ENCODE data around the gene CSTPP1. TPM values are rescaled to one million over a fixed set of nuclear protein-coding genes. Genes with fewer than 3 reads are reported as not detected.

CSTPP1 gene
- total RNA-seq, 4 donors from 2014 or later = 4.3 to 8.1 (median 6.4) TPM

DNA sequence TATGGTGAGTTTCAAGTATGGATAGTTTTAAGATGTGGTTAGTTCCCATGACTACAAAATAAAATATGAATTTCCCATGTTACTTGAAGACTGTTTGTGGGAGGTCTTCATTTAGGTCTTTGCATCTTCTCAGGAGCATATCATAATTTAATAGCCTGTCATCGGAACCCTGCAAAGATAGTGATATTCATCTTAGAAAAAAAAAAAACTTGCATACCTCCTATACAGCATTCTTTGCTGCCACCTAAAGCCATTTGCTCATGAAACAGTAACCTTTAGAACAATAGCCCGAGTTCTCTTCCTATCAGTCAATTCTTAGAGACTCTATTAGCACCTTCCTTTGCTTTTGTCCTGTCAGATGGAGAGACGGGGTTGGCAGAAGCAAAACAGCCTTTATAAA, 164.8 kb downstream of the CSTPP1 start:
- in situ Hi-C loops (cut with MboI; ENCODE audit: low sequenced_read_pairs in 4 of 4) (no loop called here), intact Hi-C loops (cut with DNase I; ENCODE audit: low total_unique reads) (no loop called here)
- Histone ChIP-seq H3K4me3 (no peak overlapping the region), H3K36me3 (no peaks in the 10 kb centered on the region), H3K9me3 (no peaks in the 10 kb centered on the region), H3K4me1 (no peaks in the 10 kb centered on the region), H3K27ac (no peak overlapping the region), H3K27me3 (no peaks in the 10 kb centered on the region)
- DNase-seq = no peak
- TF ChIP-seq, protein P1, sequence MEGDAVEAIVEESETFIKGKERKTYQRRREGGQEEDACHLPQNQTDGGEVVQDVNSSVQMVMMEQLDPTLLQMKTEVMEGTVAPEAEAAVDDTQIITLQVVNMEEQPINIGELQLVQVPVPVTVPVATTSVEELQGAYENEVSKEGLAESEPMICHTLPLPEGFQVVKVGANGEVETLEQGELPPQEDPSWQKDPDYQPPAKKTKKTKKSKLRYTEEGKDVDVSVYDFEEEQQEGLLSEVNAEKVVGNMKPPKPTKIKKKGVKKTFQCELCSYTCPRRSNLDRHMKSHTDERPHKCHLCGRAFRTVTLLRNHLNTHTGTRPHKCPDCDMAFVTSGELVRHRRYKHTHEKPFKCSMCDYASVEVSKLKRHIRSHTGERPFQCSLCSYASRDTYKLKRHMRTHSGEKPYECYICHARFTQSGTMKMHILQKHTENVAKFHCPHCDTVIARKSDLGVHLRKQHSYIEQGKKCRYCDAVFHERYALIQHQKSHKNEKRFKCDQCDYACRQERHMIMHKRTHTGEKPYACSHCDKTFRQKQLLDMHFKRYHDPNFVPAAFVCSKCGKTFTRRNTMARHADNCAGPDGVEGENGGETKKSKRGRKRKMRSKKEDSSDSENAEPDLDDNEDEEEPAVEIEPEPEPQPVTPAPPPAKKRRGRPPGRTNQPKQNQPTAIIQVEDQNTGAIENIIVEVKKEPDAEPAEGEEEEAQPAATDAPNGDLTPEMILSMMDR (IDR thresholded peaks at IDR 0.05 in 4 of 5, conservative IDR thresholded peaks at IDR 0.05 in 1 of 5) = no peak
- no peak for TF ChIP-seq POLR2A (IDR thresholded peaks at IDR 0.05)
- no peak for ATAC-seq

DNA sequence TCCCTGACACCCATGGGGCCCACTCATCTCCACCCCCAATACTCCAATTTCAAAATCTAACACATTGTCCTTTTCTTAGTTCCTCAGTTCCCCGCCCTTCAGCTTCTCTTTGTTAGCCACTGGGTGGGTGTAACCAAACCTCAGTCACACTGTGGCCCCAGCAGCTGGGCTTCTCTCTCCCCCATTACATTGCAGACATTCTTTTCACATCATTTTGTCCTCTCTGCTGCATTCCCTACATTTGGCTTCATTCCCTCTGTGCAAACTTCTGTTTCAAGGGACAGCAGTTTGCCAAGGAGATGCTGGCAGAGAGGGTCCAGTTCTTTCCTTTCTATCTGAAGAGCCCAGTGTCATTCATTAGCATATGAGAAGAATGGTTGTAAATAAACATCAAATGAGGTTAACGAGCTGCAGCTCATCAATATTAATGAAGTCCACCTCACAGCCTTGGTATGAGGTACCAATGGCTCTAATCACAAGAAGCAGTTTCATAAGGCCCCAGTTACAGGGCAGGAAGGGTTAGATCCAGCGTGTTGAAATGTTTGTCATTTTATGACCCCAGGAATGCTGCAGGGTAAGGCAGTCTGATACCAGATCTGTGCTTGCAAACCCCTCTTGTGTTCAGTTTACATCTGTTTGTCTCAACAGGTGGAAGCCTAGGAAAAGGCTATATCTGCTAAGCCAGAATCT, 167.8 kb downstream of the CSTPP1 start:
- ATAC-seq (no peak), DNase-seq (no peak)
- Histone ChIP-seq H3K4me1 (no peaks in the 10 kb centered on the region), H3K27ac (no peak overlapping the region), H3K27me3 (no peaks in the 10 kb centered on the region), H3K36me3 (no peaks in the 10 kb centered on the region), H3K9me3 (no peaks in the 10 kb centered on the region), H3K4me3 (no peak overlapping the region)
- in situ Hi-C loops (cut with MboI; ENCODE audit: low sequenced_read_pairs in 4 of 4) (no loop called here), intact Hi-C loops (cut with DNase I; ENCODE audit: low total_unique reads) (no loop called here)
- TF ChIP-seq, protein P1 (IDR thresholded peaks at IDR 0.05 in 4 of 5, conservative IDR thresholded peaks at IDR 0.05 in 1 of 5) = no peak
- TF ChIP-seq POLR2A (IDR thresholded peaks at IDR 0.05) = no peak

DNA sequence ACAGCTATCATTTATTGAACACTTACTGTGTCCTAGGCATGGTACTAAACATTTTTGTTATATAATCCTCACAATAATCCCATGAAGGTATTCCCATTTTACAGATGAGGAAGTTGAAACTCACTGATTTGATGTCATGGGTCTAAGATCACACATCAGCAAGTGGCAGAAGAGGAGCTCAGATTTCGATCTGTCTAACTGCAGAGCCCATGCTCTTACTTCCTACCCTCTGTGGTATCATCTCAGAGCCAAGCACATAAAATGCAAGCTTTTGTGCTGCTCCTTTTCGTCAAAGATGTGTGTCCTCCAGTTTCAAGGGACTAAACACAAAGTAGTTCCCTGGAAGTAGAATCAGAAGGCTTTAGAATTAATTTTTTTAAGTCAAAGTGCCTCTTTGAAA, 169.0 kb downstream of the CSTPP1 start:
- in situ Hi-C loops (cut with MboI; ENCODE audit: low sequenced_read_pairs in 4 of 4) = no loop called here
- Histone ChIP-seq H3K27ac (no peak overlapping the region), H3K36me3 (no peaks in the 10 kb centered on the region), H3K4me1 (no peaks in the 10 kb centered on the region), H3K9me3 (no peaks in the 10 kb centered on the region), H3K27me3 (no peaks in the 10 kb centered on the region), H3K4me3 (no peak overlapping the region)
- no peak for ATAC-seq
- intact Hi-C loops (cut with DNase I; ENCODE audit: low total_unique reads) = no loop called here
- DNase-seq = no peak
- TF ChIP-seq, protein P1 (IDR thresholded peaks at IDR 0.05 in 4 of 5, conservative IDR thresholded peaks at IDR 0.05 in 1 of 5) = no peak
- no peak for TF ChIP-seq POLR2A (IDR thresholded peaks at IDR 0.05)

DNA sequence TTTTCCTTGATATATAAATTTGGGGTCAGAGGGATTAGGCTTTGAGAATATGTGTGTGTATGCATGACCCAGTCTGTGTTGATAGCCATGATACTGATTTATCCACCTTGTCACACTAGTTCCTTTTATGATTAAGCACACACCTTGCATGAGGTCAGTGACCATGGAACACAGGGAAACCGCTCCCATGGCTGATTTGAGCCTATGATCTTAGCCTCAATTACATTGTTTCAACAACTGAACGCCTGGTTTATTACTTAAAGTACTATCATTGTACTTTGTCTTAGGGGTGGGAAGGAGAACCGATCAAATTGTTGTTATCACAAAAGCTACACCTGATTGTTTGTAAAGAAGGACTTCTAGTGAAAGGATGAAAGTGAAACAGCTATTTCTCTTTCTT, 169.4 kb downstream of the CSTPP1 start:
- ATAC-seq (no peak), DNase-seq (no peak)
- in situ Hi-C loops (cut with MboI; ENCODE audit: low sequenced_read_pairs in 4 of 4) = no loop called here
- Histone ChIP-seq H3K9me3 (no peaks in the 10 kb centered on the region), H3K36me3 (no peaks in the 10 kb centered on the region), H3K27ac (no peak overlapping the region), H3K27me3 (no peaks in the 10 kb centered on the region), H3K4me3 (no peak overlapping the region), H3K4me1 (no peaks in the 10 kb centered on the region)
- TF ChIP-seq POLR2A (IDR thresholded peaks at IDR 0.05) = no peak
- TF ChIP-seq, protein P1 (IDR thresholded peaks at IDR 0.05 in 4 of 5, conservative IDR thresholded peaks at IDR 0.05 in 1 of 5) = no peak
- intact Hi-C loops (cut with DNase I; ENCODE audit: low total_unique reads) = no loop called here

Measured in gastrocnemius medialis (tissue), 4 donors.